Muscle of back (tissue), 11 donors: Measurements from ENCODE around the gene ANKRD44. TPM values are rescaled to one million over a fixed set of nuclear protein-coding genes. Genes with fewer than 3 reads are reported as not detected.

ENCODE experiments used
- DNase-seq, 3 donors: peaks; one replicate each; pipeline versions ENCODE4 v3.0.0 to v3.0.0-alpha.2; 2013
- polyA plus RNA-seq, 10 donors: library from polyadenylated mRNA; unstranded; fragments of 120-200 nt; gene quantifications; one replicate each; pipeline ENCODE4 v1.2.1, GENCODE V29; 2013; ENCODE audit not compliant: insufficient read length in 10 of 10

The ANKRD44 gene
- polyA plus RNA-seq, 10 donors, result 8.9 to 27.0 (median 16.6) TPM

- no peak for DNase-seq
These were observed 162.6 kb downstream of the ANKRD44 start for GRCh38 chr2:197147942-197148341.

- DNase-seq, result no peak
These were observed 163.6 kb downstream of the ANKRD44 start for GRCh38 chr2:197146995-197147394.

- no peak for DNase-seq
These were observed 165.0 kb downstream of the ANKRD44 start for GRCh38 chr2:197145471-197146056.

DNA sequence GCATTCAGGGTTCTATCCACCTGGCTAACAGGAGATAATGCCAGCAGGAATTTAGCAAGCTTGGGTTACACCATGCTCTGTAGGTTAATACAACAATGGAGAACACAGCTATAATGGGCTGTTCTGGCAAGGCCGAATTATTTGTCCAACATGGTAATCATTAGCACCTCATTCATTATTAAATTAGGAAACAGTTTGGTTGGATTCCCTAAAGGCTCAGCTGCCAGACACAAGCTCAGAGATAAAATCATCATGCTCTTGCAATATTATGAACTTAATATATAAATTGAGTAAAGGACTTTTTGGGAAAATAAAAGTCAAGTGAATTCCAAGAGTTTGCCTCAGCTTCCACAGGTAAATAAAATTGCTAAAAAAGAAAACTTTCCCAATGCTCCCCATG, 166.4 kb downstream of the ANKRD44 start:
- no peak for DNase-seq

DNA sequence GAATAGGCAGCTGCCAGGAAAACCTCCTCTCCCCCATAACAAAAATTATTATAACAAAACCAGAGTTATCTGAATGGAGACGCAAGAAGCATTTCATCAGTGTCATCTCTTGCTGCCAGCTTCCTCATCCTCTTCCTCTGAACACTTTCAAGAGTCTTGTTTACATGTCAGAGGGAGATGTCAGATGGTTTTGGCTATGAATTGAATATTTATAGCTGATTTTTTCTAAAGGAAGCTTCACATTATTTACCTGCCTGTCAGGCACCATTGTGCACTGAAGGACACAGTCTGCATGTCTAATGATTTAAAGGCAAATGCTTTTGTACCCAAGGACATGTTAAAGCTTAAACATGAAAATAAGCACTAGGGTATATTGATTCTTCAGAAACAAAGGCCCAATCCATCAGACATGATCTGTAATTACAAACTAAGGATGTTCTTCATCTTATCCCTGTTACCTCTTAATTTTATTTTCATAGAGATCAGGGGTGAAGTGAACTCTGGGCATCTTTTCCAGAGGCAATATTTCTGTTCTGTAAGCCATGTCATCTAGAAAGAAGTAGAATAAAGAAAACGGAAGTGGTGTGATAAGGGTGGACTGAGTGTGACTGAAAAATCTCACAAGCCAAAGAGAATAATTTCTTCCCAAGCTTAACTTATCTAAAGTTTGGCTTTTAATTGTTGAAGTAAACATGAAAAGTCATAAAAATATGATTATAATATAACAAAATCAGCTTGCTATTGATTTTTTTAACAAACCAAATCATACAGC, 168.7 kb downstream of the ANKRD44 start:
- no peak for DNase-seq

DNA sequence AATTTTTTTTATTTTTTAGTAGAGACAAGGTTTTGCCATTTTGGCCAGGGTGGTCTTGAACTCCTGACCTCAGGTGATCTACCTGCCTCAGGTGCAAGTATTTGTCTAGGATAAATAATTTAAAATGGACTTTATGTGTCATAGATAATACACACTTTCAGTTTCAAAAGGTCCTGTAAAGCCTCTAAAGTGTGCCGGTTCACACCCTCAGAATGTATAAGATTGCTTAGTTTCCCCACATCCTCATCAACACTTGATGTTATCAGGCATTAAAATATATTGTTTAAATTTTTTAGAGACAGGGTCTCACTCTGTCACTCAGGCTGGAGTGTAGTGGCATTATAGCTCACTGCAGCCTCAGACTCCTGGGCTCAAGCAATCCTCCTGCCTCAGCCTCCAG, 170.5 kb downstream of the ANKRD44 start:
- DNase-seq, result no peak

DNA sequence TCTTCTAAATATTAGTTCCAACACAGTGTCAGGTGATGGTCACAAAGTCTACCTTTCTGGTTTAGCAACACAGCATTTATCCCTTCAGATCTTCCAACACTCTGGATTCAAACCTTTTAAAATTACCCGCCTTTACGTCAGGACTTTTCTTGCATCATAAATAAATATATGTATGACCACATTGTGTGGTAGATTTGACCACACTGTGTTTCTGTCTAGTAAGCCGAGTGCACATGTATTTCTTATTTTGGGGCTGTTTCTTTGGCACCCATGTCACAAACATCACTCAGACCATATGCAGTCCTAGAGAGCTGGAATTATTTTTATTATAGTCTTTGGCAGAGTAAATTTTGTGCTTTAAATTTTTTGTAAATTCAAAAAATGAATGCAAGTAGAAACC, 172.1 kb downstream of the ANKRD44 start:
- no peak for DNase-seq

DNA sequence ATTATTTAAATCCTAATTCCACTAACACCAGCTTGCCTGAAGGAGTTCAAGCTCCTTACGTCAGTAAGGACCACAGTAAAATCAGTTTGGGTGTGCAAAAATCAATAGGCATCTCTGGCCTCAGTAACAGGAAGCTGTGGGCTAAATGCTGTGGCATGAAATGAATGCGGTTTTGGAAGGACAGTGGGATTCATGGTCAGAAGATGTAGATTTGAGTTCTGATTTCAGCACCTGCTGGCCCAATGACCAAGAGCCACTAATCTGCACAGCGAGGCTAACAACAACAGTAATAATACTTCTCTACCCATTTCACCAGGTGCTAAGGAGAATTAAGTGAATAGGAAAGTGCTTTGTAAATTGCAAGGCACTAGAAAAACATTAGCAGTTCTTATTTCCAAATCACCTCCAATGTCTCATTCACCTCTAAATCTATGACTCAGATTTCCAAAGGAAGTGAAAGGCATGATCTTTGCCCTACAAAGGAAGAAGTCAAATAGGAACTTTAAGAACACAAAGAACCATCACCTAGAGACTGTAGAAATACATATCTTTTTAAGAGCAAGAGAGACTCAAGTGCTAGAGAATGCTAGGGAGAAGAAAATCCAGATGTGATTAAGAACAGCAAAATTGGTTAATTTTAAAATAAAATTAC, 172.6 kb downstream of the ANKRD44 start:
- DNase-seq, result no peak

- DNase-seq, result no peak
These were observed 173.3 kb downstream of the ANKRD44 start for GRCh38 chr2:197137231-197137630.

DNA sequence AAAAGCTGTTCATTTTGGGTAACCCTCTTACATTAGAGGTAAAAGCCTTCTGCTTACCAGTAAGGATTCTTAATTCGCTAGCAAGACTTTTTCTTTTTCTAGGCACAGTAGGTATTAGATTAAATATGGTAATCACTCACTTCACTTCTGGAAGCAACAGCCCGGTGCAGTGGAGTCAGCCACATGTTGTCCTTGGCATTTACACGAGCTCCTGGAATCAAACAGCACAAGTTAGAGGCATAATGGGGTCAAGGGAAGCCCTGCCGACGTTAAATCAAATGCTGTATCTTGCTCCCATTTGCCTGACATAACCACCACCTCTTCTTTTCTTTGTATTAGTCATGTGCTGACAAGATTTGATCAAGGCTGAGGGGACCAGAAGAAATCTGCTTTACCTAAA, 174.1 kb downstream of the ANKRD44 start:
- no peak for DNase-seq

DNA sequence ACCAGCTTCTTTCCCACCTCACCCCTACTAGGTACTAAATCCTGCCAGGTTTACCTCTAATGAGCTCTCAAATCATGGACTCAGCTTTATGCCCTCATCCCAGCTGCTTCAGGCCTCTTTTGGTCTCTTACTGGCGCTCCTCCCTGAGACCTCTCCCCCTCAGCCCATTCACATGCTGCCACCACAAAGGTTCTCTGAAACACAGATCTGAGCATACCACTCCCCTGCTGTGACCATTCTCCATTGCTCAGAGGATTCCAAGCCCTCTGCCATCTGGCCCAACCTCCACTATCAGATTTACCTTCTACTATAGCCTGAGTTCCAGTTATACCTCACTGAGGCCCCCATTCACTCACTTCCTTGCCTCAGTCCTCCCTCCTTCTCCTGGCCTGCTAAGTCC, 174.8 kb downstream of the ANKRD44 start:
- no peak for DNase-seq

DNA sequence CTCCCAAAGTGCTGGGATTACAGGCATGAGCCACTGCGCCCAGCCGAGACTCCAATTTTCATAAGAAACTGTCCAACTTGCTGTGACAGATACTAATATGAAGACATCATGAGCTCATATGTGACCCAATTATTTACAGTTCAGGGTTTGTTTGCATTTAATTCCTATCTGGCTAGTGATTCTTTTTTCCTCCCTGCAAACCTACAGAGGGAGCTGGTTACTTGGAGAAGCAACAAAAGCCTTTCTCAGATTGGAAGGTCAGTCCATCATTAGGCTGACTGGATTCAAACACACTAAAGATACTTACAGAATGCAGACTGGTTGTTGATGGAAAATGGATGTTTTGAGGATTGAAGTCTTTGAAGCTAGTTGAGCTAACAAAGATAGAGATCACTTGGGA, 176.4 kb downstream of the ANKRD44 start:
- no peak for DNase-seq

- no peak for DNase-seq
These were observed 179.1 kb downstream of the ANKRD44 start for GRCh38 chr2:197131558-197131855.

GRCh38 chr2:197130318-197130717, 180.3 kb downstream of the ANKRD44 start:
- DNase-seq, result no peak

- DNase-seq, result no peak
These were observed 181.7 kb downstream of the ANKRD44 start for GRCh38 chr2:197128897-197129296.

DNA sequence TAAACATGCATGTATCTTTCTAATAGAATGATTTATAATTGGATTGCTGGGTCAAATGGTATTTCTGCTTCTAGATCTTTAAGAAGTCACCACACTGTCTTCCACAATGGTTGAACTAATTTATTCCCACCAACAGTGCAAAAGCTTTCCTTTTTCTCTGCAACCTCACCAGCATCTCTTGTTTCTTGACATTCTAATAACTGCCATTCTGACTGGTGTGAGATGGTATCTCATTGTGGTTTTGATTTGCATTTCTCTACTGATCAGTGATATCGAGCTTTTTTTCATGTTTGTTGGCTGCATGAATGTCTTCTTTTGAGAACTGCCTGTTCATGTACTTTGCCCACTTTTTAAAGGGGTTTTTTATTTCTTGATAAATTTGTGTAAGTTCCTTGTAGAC, 182.5 kb downstream of the ANKRD44 start:
- no peak for DNase-seq

DNA sequence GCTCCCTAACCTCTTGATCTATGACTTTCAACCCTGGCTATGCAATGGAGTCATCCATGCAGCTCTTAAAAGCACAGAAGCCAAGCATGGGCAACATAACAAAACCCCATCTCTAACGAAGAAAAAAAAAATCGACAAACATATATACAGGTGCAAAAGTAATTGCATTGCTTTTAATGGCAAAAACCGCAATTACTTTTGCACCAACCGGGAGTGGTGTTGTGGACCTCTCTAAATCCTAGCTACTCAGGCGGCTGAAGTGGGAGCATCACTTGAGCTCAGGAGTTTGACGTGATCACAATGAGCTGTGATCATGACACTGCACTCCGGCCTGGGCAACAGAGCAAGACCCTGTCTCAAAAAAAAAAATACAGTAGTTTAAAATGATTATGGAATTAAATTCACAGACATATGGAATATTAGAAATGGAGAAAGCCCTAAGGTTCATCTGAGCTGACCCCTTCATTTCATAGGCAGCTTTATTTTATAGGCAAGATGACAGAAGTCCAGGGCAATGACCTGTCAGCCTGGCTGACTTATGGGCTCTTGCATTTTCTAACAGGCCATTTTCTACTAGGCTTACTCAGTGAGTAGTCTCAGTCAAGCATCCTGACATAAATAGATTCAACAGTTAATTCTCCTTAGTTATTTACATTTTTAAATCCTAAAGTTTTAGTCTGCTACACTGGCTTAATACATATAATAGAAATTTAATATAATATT, 183.8 kb downstream of the ANKRD44 start:
- no peak for DNase-seq

GRCh38 chr2:197124639-197125390, 185.8 kb downstream of the ANKRD44 start:
- no peak for DNase-seq

DNA sequence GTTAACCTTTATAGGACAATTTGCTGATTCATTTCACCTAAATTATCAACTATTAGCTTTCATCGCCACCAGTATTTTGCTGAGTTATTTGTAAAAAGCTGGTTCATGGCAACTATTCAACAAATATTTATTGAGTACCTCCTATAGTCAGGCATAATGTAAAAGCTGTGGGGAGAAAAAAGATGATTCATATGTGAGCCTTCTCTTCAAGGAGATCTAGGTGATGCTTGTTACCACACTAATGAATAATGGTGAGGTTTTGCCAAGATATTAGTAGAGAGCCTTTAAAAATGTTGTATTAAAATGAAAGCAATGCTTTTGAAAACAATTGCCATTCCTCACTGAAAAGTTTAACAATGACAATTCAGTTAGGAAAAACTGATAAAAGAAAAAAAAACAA, 187.8 kb downstream of the ANKRD44 start:
- no peak for DNase-seq

DNA sequence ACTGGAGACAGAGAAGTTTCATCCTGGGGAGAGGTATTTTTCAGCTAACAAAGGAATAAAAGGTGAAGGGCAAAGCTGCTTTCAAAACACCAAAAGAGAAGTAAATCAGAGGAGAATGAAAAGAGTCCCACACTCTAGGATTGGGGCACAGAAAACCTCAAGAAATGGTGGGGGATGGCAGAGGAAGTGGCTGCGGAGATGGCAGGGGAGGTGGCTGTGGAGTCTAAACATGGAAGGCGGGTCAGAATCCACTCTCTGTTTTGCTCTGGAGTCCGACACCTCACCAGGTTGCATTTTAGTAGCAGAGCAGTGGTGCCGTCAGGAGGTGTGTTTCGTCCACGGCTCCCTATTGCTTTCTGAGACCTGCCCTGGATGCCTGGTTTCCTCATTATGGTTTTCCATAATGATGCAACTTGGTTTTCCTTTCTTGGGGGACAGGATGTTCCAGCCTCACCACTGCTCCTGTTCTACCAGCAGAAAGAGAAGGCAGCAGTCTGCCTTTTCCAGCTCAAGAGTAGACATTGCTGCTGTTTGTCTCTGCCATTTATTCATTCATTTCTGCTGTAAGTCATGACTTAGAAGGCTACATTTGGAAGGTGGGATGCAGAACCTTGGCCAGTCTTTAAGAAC, 188.7 kb downstream of the ANKRD44 start:
- DNase-seq, result no peak

DNA sequence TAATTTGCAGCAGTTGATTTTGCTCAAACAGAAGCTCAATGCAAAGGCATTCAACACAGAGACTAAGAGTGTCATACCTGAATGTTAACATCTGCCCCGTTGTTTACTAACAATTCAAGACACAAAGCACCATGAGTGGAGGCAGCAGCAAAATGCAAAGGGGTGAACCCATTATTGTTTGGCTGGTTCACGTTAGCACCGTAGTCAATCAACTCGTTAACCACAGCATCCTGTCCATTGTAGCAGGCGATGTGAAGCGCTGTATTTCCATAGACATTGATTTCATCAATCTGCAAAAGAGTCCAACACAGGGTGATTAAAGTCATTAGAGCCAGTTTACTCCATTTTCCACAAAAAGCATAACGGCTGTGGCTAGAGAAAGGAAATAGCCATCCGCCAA, 189.3 kb downstream of the ANKRD44 start:
- no peak for DNase-seq
